HepG2 (cell line): ENCODE measurements around the gene NLRP6. TPM values are rescaled to one million over a fixed set of nuclear protein-coding genes. Genes with fewer than 3 reads are reported as not detected.

Experiments used
- AGO1 ChIP-seq: fragments of 200-400 bp; formaldehyde crosslinking; IDR thresholded peaks from 2 replicates; pipeline ENCODE4 v1.6.1; 2017; ENCODE audit warnings: mild to moderate bottlenecking, low read depth, low read length, moderate library complexity; ENCODE audit not compliant: poor library complexity, severe bottlenecking
- FOXK1 ChIP-seq: sonication (generic); formaldehyde crosslinking; IDR thresholded peaks from 2 replicates; pipeline ENCODE4 v1.4.0; 2020; ENCODE audit warnings: low read depth, missing genetic modification reagents, borderline replicate concordance
- GATAD2A ChIP-seq: IDR thresholded peaks from 2 replicates; pipeline ENCODE4 v1.6.1; 2016
- GTF3A ChIP-seq: sonication (generic); formaldehyde crosslinking; conservative IDR thresholded peaks from 2 replicates; pipeline ENCODE4 v1.4.0; 2020; ENCODE audit warnings: mild to moderate bottlenecking, missing genetic modification reagents
- HDAC2 ChIP-seq: sonication (generic); formaldehyde crosslinking; IDR thresholded peaks from 2 replicates; pipeline ENCODE4 v1.4.0; 2020; ENCODE audit warnings: missing genetic modification reagents
- MAFF ChIP-seq: IDR thresholded peaks from 2 replicates; pipeline ENCODE4 v1.6.1; 2011; ENCODE audit warnings: low read depth, low read length, improper control_type of control experiment
- MEIS1 ChIP-seq: sonication (generic); formaldehyde crosslinking; IDR thresholded peaks from 2 replicates; pipeline ENCODE4 v1.9.0; 2021; ENCODE audit warnings: mild to moderate bottlenecking, missing genetic modification reagents, moderate library complexity, borderline replicate concordance
- NFATC3 ChIP-seq: sonication (generic); formaldehyde crosslinking; IDR thresholded peaks from 2 replicates; pipeline ENCODE4 v1.5.1; 2020; ENCODE audit warnings: mild to moderate bottlenecking, missing genetic modification reagents
- NFE2L2 ChIP-seq: fragments of 150-350 bp; IDR thresholded peaks from 2 replicates; pipeline ENCODE4 v1.6.1; 2014; ENCODE audit warnings: low read length
- NPAS2 ChIP-seq: sonication (generic); formaldehyde crosslinking; IDR thresholded peaks from 2 replicates; pipeline ENCODE4 v1.8.0; 2022; ENCODE audit warnings: mild to moderate bottlenecking, missing genetic modification reagents, borderline replicate concordance
- NR0B2 ChIP-seq: sonication (generic); formaldehyde crosslinking; IDR thresholded peaks from 2 replicates; pipeline ENCODE4 v1.4.0; 2020; ENCODE audit warnings: mild to moderate bottlenecking, missing genetic modification reagents
- REST ChIP-seq, 2 experiments: IDR thresholded peaks; 2 replicates each; pipeline ENCODE4 v1.6.1; 2011 to 2012; ENCODE audit warnings: low read length in 2 of 2, borderline replicate concordance in 1 of 2, low read depth in 1 of 2, mild to moderate bottlenecking in 1 of 2, moderate library complexity in 1 of 2
- SETDB1 ChIP-seq: sonication (generic); formaldehyde crosslinking; IDR thresholded peaks from 2 replicates; pipeline ENCODE4 v1.5.1; 2020; ENCODE audit warnings: missing genetic modification reagents, mild to moderate bottlenecking, borderline replicate concordance
- SIN3A ChIP-seq: IDR thresholded peaks from 2 replicates; pipeline ENCODE4 v1.6.1; 2011; ENCODE audit warnings: low read depth, mild to moderate bottlenecking, control low read depth, low read length, borderline replicate concordance
- ZBTB42 ChIP-seq: sonication (generic); formaldehyde crosslinking; IDR thresholded peaks from 2 replicates; pipeline ENCODE4 v1.5.0; 2020; ENCODE audit warnings: mild to moderate bottlenecking, missing genetic modification reagents
- ZBTB43 ChIP-seq: sonication (generic); formaldehyde crosslinking; conservative IDR thresholded peaks from 2 replicates; pipeline ENCODE4 v1.4.0; 2020; ENCODE audit warnings: missing genetic modification reagents
- ZC3H4 ChIP-seq: sonication (generic); formaldehyde crosslinking; IDR thresholded peaks from 2 replicates; pipeline ENCODE4 v1.4.0; 2020; ENCODE audit warnings: missing genetic modification reagents, borderline replicate concordance
- ZFP62 ChIP-seq: sonication (generic); formaldehyde crosslinking; IDR thresholded peaks from 2 replicates; pipeline ENCODE4 v1.4.0; 2020; ENCODE audit warnings: missing genetic modification reagents
- ZNF121 ChIP-seq: sonication (generic); formaldehyde crosslinking; IDR thresholded peaks from 2 replicates; pipeline ENCODE4 v1.5.0; 2020; ENCODE audit warnings: mild to moderate bottlenecking, missing genetic modification reagents
- ZNF281 ChIP-seq: sonication (generic); formaldehyde crosslinking; IDR thresholded peaks from 2 replicates; pipeline ENCODE4 v1.4.0; 2020; ENCODE audit warnings: missing genetic modification reagents, borderline replicate concordance
- ZNF451 ChIP-seq: sonication (generic); formaldehyde crosslinking; IDR thresholded peaks from 2 replicates; pipeline ENCODE4 v1.5.0; 2020; ENCODE audit warnings: mild to moderate bottlenecking, missing genetic modification reagents
- ZSCAN25 ChIP-seq: sonication (generic); formaldehyde crosslinking; IDR thresholded peaks from 2 replicates; pipeline ENCODE4 v1.8.0; 2022; ENCODE audit warnings: mild to moderate bottlenecking, missing genetic modification reagents
- polyA plus RNA-seq, 8 experiments: library from polyadenylated mRNA; depleted of rRNA in 3 of 8; stranded (reverse) in 7 of 8; unstranded in 1 of 8; fragments of >200 nt; fragmentation: Illumina TruSeq in 4 of 8; extraction: Trizol in 4 of 8; gene quantifications; 2 replicates each; pipeline versions ENCODE4 v1.2.1 to v1.2.3, GENCODE V29; 2011 to 2016; ENCODE audit warnings: low read depth in 4 of 8, missing spikeins in 1 of 8, mixed read lengths in 1 of 8; ENCODE audit not compliant: insufficient read depth in 1 of 8
- total RNA-seq, 5 experiments: library from RNA; depleted of rRNA; stranded (reverse); fragments of >200 nt; fragmentation: Illumina TruSeq; extraction: Trizol; gene quantifications; 2 replicates each; pipeline ENCODE4 v1.2.3, GENCODE V29; 2016; ENCODE audit warnings: low read depth in 1 of 5

NLRP6 gene
- total and polyA plus RNA-seq, 2 of the 13 experiments (the other 11 are each of a cell fraction or from before 2014, with no cell fraction given), result not detected

- TF ChIP-seq MAFF (no peak), ZNF281 (CRISPR knock-in tag) (no peak), REST (IDR thresholded peaks at IDR 0.05; ENCODE audit: borderline replicate concordance in 1 of 2, low read depth in 1 of 2, low read length in 2 of 2) (no peak), HDAC2 (CRISPR knock-in tag) (no peak), ZNF121 (CRISPR knock-in tag) (no peak), NR0B2 (no peak), FOXK1 (CRISPR knock-in tag) (no peak), ZSCAN25 (0 out of 2 replicates have a peak, but pooled peaks have one; percentile 10), GTF3A (no peak), ZBTB42 (no peak), ZNF451 (CRISPR knock-in tag) (no peak), ZBTB43 (CRISPR knock-in tag) (0 out of 2 replicates have a peak, but pooled peaks have one; percentile 40), ZFP62 (CRISPR knock-in tag) (no peak), ZC3H4 (CRISPR knock-in tag) (no peak), GATAD2A (CRISPR knock-in tag) (no peak), NPAS2 (no peak), SETDB1 (no peak), SIN3A (peak; percentile 75; the same call in 1 of the 2 replicates), NFATC3 (CRISPR knock-in tag) (no peak), NFE2L2 (no peak), MEIS1 (CRISPR knock-in tag) (no peak), AGO1 (no peak)
Measured at GRCh38 chr11:235997-236773, 42.0 kb upstream of the NLRP6 start, which contains the start of gene SIRT3 (continued).
